Mesodermal cell (in vitro differentiated cells): ENCODE measurements around the gene RNU6-7. TPM values are rescaled to one million over a fixed set of nuclear protein-coding genes. Genes with fewer than 3 reads are reported as not detected.

Experiments
- H3K27ac ChIP-seq: 2 replicates; pipeline ENCODE4 v1.7.0; 2013; ENCODE audit warnings: mild to moderate bottlenecking, low read depth, low read length, moderate library complexity; ENCODE audit not compliant: severe bottlenecking
- H3K36me3 ChIP-seq: 2 replicates; pipeline ENCODE4 v1.7.1; 2013; ENCODE audit warnings: mild to moderate bottlenecking, low read length, moderate library complexity; ENCODE audit not compliant: control insufficient read depth, insufficient read depth
- H3K4me1 ChIP-seq: one replicate; pipeline ENCODE4 v1.7.1; 2013; ENCODE audit warnings: mild to moderate bottlenecking, low read length; ENCODE audit not compliant: insufficient read depth, control insufficient read depth, poor library complexity, severe bottlenecking
- H3K4me3 ChIP-seq: 2 replicates; pipeline ENCODE4 v1.7.0; 2013; ENCODE audit warnings: low read length, control low read depth, mild to moderate bottlenecking; ENCODE audit not compliant: insufficient read depth, poor library complexity, severe bottlenecking; ENCODE audit errors: extremely low read depth
- H3K9me3 ChIP-seq: 2 replicates; pipeline ENCODE4 v1.7.1; 2013; ENCODE audit warnings: mild to moderate bottlenecking, low read length, moderate library complexity; ENCODE audit not compliant: control insufficient read depth
- WGBS, 2 experiments: methylation state at CpG; one replicate each; pipeline ENCODE4 v1.1.5; 2013; ENCODE audit warnings: missing lambda C conversion rate in 2 of 2; ENCODE audit not compliant: insufficient coverage in 2 of 2; 5-methylcytosine and 5-hydroxymethylcytosine counted together
- polyA plus RNA-seq, 2 experiments: library from polyadenylated mRNA; stranded (reverse); fragments of 50-300 nt; gene quantifications; one replicate each; pipeline ENCODE4 v1.2.3, GENCODE V29; 2013

Gene RNU6-7
- not detected for polyA plus RNA-seq (2013, experiment 1 of 2)
- not detected for polyA plus RNA-seq (2013, experiment 2 of 2)

- Histone ChIP-seq H3K36me3 (no peaks in the 10 kb centered on the region), H3K4me3 (peak within 1 kb of the TSS; percentile 61), H3K27ac (peak within 1 kb of the TSS; percentile 99), H3K4me1 (no peaks in the 10 kb centered on the region), H3K9me3 (no peaks in the 10 kb centered on the region)
- WGBS, 2 experiments = 1 to 4% methylated on average over 35 to 36 of the region's 40 CpGs
These were observed at the start of gene RNU6-7 for GRCh38 chr14:32201816-32202490. RNU6-7 (plus strand) TSS chr14:32202045.

GRCh38 chr14:32166029-32166428 is 35.8 kb upstream of the RNU6-7 start:
- Histone ChIP-seq H3K9me3 (no peaks in the 10 kb centered on the region), H3K4me1 (no peaks in the 10 kb centered on the region), H3K36me3 (no peaks in the 10 kb centered on the region), H3K4me3 (no peak overlapping the region), H3K27ac (no peak overlapping the region)
- 80 to 100% methylated on average over 1 of the region's 2 CpGs for WGBS, 2 experiments

GRCh38 chr14:32166924-32167323 is 34.9 kb upstream of the RNU6-7 start:
- H3K27ac ChIP-seq = no peak overlapping the region
- H3K36me3 ChIP-seq = no peaks in the 10 kb centered on the region
- H3K4me1 ChIP-seq = no peaks in the 10 kb centered on the region
- WGBS, 2 experiments = 71 to 100% methylated on average over 1 of the region's 1 CpG
- no peaks in the 10 kb centered on the region for H3K9me3 ChIP-seq
- H3K4me3 ChIP-seq = no peak overlapping the region

GRCh38 chr14:32167907-32168306 is 33.9 kb upstream of the RNU6-7 start:
- WGBS, 2 experiments = 86 to 100% methylated on average over 1 of the region's 3 CpGs
- Histone ChIP-seq H3K27ac (no peak overlapping the region), H3K4me1 (no peaks in the 10 kb centered on the region), H3K4me3 (no peak overlapping the region), H3K36me3 (no peaks in the 10 kb centered on the region), H3K9me3 (no peaks in the 10 kb centered on the region)

- Histone ChIP-seq H3K4me1 (no peaks in the 10 kb centered on the region), H3K36me3 (no peaks in the 10 kb centered on the region), H3K9me3 (no peaks in the 10 kb centered on the region), H3K4me3 (no peak overlapping the region), H3K27ac (no peak overlapping the region)
- WGBS, 2 experiments = 92 to 93% methylated on average over 2 of the region's 3 CpGs
These were observed 32.7 kb upstream of the RNU6-7 start for GRCh38 chr14:32169191-32169590.

- Histone ChIP-seq H3K36me3 (no peaks in the 10 kb centered on the region), H3K9me3 (no peaks in the 10 kb centered on the region), H3K4me1 (no peaks in the 10 kb centered on the region), H3K27ac (no peak overlapping the region), H3K4me3 (no peak overlapping the region)
- WGBS, 2 experiments = 96% methylated on average over 4 of the region's 5 CpGs; no CpG with 5 or more reads in 1 of the 2 experiments
These were observed 30.4 kb upstream of the RNU6-7 start for GRCh38 chr14:32171469-32171868.

- WGBS, 2 experiments = 100% methylated on average over 1 of the region's 2 CpGs; no CpG with 5 or more reads in 1 of the 2 experiments
- Histone ChIP-seq H3K27ac (no peak overlapping the region), H3K9me3 (peaks cover 17% of the 10 kb centered on the region), H3K4me1 (no peaks in the 10 kb centered on the region), H3K4me3 (no peak overlapping the region), H3K36me3 (no peaks in the 10 kb centered on the region)
These were observed 18.4 kb upstream of the RNU6-7 start for GRCh38 chr14:32183151-32184058.

GRCh38 chr14:32185097-32185496 is 16.7 kb upstream of the RNU6-7 start:
- no peak overlapping the region for H3K4me3 ChIP-seq
- no peaks in the 10 kb centered on the region for H3K4me1 ChIP-seq
- peaks cover 11% of the 10 kb centered on the region for H3K9me3 ChIP-seq
- H3K36me3 ChIP-seq = no peaks in the 10 kb centered on the region
- WGBS, 2 experiments = no CpG with 5 or more reads among the region's 1 CpG
- no peak overlapping the region for H3K27ac ChIP-seq

GRCh38 chr14:32186248-32186647 is 15.6 kb upstream of the RNU6-7 start:
- Histone ChIP-seq H3K36me3 (no peaks in the 10 kb centered on the region), H3K4me3 (no peak overlapping the region), H3K9me3 (peaks cover 11% of the 10 kb centered on the region), H3K4me1 (no peaks in the 10 kb centered on the region), H3K27ac (no peak overlapping the region)

- WGBS, 2 experiments = 100% methylated on average over 1 of the region's 1 CpG
- H3K9me3 ChIP-seq = peaks cover 8% of the 10 kb centered on the region
- no peaks in the 10 kb centered on the region for H3K4me1 ChIP-seq
- H3K4me3 ChIP-seq = no peak overlapping the region
- no peaks in the 10 kb centered on the region for H3K36me3 ChIP-seq
- H3K27ac ChIP-seq = no peak overlapping the region
These were observed 12.0 kb upstream of the RNU6-7 start for GRCh38 chr14:32189811-32190210.

GRCh38 chr14:32190673-32191072 is 11.2 kb upstream of the RNU6-7 start:
- Histone ChIP-seq H3K27ac (no peak overlapping the region), H3K4me1 (no peaks in the 10 kb centered on the region), H3K9me3 (peaks cover 3% of the 10 kb centered on the region), H3K36me3 (no peaks in the 10 kb centered on the region), H3K4me3 (no peak overlapping the region)
- no CpG with 5 or more reads among the region's 3 CpGs for WGBS, 2 experiments
